ENCODE results near the gene EML1.

Gene EML1

GRCh38 chr14:99806836-99807235 lies 13.6 kb downstream of the EML1 start:
- no peak for DNase-seq

GRCh38 chr14:99807413-99808153 lies 14.4 kb downstream of the EML1 start:
- DNase-seq = no peak

- no peak for DNase-seq
These were observed 14.9 kb downstream of the EML1 start for GRCh38 chr14:99808154-99808505.

- DNase-seq = no peak
These were observed 15.3 kb downstream of the EML1 start for GRCh38 chr14:99808515-99808914.

- DNase-seq = peak; percentile 66
These were observed 16.1 kb downstream of the EML1 start for GRCh38 chr14:99809360-99809759.

- peak; percentile 88 for DNase-seq
These were observed 16.8 kb downstream of the EML1 start for GRCh38 chr14:99809859-99810558.

GRCh38 chr14:99810559-99810874 lies 17.3 kb downstream of the EML1 start:
- DNase-seq = peak; percentile 26

- peak; percentile 34 for DNase-seq
These were observed 19.0 kb downstream of the EML1 start for GRCh38 chr14:99812096-99812750.

GRCh38 chr14:99812892-99813291 lies 19.7 kb downstream of the EML1 start:
- DNase-seq = peak; percentile 3

GRCh38 chr14:99815696-99816095 lies 22.5 kb downstream of the EML1 start:
- DNase-seq = peak; percentile 44

GRCh38 chr14:99816217-99816616 lies 23.0 kb downstream of the EML1 start:
- peak; percentile 12 for DNase-seq

- no peak for DNase-seq
These were observed 23.4 kb downstream of the EML1 start for GRCh38 chr14:99816642-99817041.

- peak; percentile 7 for DNase-seq
These were observed 24.1 kb downstream of the EML1 start for GRCh38 chr14:99817331-99817730.

- DNase-seq = peak; percentile 32
These were observed 25.4 kb downstream of the EML1 start for GRCh38 chr14:99818503-99819036.

- peak; percentile 54 for DNase-seq
These were observed 26.3 kb downstream of the EML1 start for GRCh38 chr14:99819514-99819913.

- peak; percentile 22 for DNase-seq
These were observed 27.6 kb downstream of the EML1 start for GRCh38 chr14:99820702-99821331.

- DNase-seq = peak; percentile 11
These were observed 28.6 kb downstream of the EML1 start for GRCh38 chr14:99821519-99822508.

GRCh38 chr14:99822800-99823455 lies 29.7 kb downstream of the EML1 start:
- no peak for DNase-seq

- DNase-seq = no peak
These were observed 31.6 kb downstream of the EML1 start for GRCh38 chr14:99824776-99825175.

GRCh38 chr14:99829450-99829849 lies 36.2 kb downstream of the EML1 start:
- DNase-seq = no peak

- no peak for DNase-seq
These were observed 38.1 kb downstream of the EML1 start for GRCh38 chr14:99831303-99831702.

Measured in islet precursor cell (in vitro differentiated cells).